Measurements from ENCODE around the gene PTPMT1.

PTPMT1 gene

GRCh38 chr11:47616726-47617416, 51.5 kb downstream of the PTPMT1 start:
- no peak for FAIRE-seq

GRCh38 chr11:47617417-47617809, 52.0 kb downstream of the PTPMT1 start:
- FAIRE-seq: no peak

GRCh38 chr11:47620836-47621378, 55.5 kb downstream of the PTPMT1 start:
- no peak for FAIRE-seq
